GOT3 (cell line): ENCODE data around the gene APOM.
A peak's percentile ranks its signal among the peaks of the same experiment; 100 is the strongest.

Source experiments
- DNase-seq: peaks from one replicate; lab custom pipeline; 2025; ENCODE audit warnings: mixed read lengths; lab: John Stamatoyannopoulos, UW

Gene APOM

DNA sequence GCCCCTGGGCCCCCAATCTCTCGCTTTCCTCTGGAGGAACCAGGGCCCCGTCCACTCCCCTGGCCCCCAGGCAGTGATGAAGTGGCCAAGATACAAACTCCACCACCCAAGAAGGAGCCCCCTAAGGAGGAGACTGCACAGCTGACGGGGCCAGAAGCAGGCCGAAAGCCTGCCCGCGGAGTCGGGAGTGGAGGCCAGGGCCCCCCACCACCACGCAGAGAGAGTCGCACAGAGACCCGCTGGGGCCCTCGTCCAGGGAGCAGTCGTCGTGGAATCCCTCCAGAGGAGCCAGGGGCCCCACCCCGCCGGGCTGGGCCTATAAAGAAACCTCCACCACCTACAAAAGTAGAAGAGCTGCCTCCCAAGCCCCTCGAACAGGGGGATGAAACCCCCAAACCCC is 24.5 kb upstream of the APOM start:
- DNase-seq, result no peak

DNA sequence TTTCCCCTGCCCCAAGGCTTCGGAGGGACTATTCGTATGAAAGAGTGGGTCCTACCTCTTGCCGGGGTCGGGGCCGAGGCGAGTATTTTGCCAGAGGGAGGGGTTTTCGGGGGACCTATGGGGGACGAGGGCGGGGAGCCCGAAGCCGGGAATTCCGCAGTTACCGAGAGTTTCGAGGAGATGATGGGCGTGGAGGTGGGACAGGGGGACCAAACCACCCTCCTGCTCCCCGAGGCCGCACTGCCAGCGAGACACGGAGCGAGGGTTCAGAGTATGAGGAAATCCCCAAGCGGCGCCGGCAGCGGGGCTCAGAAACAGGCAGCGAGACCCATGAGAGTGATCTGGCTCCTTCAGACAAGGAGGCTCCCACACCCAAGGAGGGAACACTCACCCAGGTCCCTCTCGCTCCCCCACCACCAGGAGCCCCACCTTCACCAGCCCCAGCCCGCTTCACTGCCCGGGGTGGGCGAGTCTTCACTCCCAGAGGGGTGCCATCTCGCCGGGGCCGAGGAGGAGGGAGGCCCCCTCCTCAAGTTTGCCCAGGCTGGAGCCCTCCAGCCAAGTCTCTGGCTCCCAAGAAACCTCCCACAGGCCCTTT is 23.9 kb upstream of the APOM start:
- DNase-seq, result no peak

DNA sequence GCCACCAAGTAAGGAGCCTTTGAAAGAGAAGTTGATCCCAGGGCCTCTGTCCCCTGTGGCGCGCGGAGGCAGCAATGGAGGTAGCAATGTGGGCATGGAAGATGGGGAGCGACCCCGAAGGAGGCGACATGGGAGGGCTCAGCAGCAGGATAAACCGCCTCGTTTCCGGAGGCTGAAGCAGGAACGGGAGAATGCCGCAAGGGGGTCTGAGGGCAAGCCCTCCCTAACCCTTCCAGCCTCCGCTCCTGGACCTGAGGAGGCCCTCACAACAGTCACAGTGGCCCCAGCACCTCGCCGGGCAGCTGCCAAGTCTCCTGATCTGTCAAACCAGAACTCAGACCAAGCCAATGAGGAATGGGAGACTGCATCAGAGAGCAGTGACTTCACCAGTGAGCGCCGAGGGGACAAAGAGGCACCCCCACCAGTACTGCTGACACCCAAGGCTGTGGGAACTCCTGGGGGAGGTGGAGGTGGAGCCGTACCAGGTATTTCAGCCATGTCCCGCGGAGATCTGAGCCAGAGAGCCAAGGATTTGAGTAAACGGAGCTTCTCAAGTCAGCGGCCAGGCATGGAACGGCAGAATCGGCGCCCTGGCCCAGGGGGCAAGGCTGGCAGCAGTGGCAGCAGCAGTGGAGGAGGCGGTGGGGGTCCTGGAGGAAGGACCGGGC is 23.3 kb upstream of the APOM start:
- no peak for DNase-seq

DNA sequence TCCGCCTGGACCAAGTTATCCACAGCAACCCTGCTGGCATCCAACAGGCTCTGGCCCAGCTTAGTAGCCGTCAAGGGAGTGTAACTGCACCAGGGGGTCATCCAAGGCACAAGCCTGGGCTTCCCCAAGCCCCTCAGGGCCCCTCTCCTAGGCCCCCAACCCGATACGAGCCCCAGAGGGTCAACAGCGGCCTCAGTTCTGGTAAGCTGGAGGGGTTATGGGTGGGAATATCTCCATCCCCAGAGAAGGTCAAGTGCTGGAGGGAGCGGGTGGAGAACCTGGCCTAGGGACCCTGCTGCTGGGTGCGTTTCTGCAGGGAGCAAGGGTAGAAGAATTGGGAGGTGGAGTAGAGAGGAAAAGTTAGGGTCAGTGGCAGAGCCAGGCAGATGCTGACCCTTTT is 22.2 kb upstream of the APOM start:
- no peak for DNase-seq

DNA sequence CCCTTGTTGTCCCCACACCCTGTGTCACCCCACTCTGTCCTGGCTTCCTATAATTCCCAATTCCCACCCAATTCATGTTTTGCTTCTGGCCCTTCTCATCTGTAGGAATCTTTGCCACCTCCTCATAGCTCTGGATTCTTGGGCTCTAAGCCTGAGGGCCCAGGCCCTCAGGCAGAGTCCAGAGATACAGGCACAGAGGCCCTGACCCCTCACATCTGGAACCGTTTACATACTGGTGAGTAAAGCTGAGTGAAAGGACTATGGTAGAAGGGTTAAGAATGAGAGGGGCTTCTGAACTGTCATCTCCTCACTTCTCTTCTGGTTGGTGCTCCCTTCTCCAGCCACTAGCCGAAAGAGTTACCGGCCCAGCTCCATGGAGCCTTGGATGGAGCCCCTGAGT is 21.6 kb upstream of the APOM start:
- DNase-seq, result no peak

DNA sequence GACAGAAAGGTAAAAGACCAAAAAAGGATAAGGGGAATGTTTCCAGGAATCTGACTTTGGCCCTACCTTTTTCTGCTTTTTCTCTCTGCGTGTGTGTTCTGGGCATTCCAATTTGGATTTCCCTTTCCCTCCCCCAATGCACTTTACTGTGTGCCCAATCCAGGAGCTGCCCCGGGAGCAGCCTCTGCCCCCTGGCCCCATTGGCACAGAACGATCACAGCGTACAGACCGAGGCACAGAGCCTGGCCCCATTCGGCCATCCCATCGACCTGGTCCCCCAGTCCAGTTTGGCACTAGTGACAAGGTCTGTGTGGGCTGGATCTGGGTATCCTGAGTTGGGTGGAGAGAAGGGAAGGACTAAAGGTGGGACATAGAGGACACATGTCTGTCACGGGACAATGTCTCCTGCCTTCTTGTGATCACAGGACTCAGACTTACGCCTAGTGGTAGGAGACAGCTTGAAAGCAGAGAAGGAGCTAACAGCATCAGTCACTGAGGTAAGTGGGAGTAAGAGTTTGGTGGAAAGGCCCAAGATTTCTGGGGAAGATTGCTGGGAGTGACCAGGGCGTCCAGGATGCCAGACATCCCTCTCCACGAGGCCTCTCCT is 20.6 kb upstream of the APOM start:
- no peak for DNase-seq

DNA sequence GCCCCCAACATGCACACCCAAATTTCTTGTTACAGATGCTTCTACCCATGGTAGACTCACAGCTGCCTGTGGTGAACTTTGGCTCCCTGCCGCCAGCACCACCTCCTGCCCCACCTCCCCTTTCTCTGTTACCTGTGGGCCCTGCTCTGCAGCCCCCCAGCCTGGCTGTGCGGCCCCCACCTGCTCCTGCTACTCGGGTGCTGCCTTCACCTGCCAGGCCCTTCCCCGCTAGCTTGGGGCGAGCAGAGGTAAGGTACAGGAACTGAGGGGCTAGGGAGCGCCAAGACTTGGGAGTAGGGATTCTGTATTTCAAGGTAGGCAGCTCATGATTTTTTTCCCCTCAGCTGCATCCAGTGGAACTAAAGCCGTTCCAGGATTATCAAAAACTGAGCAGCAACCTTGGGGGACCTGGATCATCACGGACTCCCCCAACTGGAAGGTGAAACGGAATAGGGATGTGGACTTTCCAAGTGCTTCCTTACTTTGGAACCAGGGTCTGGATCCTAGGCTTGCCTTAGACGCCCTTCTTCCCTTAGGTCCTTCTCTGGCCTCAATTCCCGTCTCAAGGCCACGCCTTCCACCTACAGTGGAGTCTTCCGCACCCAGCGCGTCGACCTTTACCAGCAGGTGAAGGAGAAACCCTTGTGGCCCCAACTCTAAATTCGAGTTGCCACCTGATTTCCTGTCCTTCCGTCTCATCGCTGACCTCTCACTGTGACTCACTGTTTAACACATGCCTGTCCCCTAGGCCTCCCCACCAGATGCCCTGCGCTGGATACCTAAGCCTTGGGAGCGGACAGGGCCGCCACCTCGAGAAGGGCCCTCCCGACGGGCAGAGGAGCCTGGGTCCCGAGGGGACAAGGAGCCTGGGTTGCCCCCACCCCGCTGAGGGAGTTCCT is 18.7 kb upstream of the APOM start:
- no peak for DNase-seq

DNA sequence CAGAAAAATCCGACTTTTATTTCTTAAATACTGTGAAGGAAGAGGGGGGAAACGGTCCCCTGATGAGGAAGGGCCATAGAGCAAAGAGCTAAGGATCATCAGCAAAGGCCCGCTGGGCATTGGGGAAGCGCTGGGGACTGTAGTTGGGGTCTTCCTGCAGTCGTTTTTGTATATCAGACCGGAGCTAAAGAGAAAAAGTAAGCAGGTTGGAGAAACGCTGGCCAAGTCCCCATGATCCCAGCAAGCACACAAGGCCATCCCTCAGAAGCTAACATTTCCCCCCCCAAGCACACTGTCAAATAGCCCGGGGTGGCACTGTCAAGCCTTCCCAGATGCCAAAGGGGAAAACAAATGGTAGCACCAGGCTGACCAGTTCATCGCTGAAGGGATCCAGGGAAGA is 16.7 kb upstream of the APOM start:
- DNase-seq, result no peak

DNA sequence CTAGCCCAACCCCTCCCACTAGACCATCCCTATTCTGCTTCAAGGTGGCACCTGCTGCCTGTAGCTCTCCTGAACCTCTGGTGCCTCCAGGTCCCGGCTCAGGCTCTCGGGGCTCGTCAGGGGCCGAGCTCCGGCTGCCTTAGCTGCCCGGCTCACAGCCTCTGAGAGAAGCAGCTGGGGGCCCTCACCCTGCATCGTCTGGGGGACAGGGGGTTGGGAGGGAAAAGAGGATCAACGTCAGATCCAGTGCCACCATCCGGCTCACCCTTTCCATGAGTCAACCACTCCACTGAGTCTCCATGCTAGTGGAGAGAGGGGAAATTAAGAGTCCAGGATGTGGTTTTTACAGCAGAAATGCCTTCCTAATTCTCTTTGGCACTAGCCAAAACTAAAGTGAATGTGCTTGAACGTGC is 16.2 kb upstream of the APOM start:
- DNase-seq, result no peak

DNA sequence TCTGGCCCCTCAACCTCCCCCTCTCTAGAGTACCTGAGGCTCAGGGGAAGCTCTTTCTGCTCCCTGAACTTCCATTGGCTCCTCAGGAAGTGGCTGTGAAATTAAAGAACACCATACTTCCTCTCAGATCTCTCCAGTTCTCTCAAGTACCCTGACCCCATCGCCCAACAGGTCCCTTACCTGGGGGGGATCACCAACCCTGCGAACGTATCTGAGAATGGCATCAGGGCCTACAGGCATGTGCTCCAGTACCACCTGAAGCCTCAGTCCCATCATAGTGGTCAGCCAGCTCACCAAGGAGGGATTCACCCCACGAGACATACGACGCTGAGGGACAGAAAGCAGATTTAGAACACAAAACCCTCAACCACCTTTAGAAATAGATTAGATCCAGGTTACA is 15.1 kb upstream of the APOM start:
- DNase-seq, result no peak

DNA sequence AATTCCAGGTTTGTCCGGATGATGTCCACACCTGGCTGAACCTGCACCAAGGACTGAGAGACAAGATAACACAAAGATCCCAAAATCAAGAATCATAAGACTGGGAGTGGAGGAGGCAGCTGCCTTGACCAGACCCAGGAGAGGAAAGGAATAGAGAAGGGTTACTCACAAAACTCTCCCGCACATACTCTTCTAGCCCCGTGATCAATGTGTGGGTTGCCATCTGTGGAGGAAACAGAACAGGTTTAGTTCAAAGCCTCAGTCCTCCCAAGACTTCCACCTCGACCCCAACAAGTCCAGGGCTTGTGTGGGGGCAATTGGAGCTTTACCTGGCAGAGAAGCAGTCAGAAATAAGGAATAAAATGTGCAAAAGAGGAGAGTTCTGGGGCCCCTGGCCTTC is 14.3 kb upstream of the APOM start:
- DNase-seq, result no peak

DNA sequence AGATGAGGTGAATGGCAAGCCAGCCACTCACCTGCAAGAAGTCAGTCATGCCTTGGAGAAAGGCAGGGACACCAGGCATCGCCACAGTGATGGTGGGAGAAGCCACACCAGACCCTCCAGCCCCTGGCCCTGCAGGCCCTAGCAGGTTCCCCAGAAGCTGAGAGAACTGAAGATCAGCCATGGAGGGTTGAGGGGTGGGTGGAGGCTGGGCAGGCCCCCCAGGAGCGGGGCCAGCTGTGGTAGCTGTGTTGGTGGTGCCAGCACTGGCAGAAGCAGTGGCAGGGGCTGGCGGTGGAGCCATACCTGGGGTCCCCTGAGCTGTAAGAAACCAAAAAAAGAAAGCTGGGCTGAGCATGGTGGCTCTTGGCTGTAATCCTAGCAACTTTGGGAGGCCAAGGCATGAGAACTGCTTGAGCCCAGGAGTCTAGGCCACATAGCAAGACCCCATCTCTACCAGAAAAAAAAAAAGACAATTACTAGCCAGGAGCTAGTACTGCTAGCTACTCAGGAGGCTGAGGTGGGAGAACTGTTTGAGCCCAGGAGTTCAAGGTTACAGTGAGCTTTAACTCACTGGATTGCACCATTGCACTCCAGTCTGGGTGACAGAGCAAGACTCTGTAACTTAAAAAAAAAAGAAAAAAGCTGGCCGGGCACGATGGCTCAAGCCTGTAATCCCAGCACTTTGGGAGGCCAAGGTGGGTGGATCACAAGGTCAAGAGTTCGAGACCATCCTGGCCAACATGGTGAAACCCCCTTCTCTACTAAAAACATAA is 12.7 kb upstream of the APOM start:
- DNase-seq, result no peak

DNA sequence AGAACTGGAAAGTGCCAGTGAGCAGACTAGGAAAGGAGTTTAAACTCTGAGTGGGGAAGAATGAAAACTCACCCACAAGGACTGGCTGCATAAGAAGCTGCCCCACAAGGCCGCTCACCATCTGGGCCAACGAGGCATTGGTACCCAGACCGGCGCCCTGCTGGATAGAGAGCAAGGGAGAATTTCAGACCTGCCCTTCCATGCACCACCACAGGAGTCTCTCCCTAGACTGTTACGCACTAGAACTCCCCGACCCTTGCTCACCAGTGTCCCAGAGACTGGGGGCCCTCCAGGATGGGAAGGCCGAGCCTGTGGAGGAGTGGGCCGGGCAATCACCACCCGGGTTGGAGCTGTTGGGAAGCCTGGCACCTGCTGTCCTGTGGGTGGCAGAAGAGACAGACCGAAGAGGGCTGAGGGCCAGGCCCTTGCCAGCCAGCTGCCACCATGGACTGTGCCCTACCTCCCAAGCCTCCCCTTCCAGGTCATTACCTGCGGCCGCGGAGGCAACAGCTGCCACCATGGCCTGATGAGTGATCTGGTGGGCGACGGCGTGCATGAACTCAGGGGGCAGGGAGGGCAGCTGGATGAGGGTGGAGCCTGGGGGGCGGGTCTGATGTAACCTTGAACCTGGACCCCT is 11.8 kb upstream of the APOM start:
- no peak for DNase-seq

DNA sequence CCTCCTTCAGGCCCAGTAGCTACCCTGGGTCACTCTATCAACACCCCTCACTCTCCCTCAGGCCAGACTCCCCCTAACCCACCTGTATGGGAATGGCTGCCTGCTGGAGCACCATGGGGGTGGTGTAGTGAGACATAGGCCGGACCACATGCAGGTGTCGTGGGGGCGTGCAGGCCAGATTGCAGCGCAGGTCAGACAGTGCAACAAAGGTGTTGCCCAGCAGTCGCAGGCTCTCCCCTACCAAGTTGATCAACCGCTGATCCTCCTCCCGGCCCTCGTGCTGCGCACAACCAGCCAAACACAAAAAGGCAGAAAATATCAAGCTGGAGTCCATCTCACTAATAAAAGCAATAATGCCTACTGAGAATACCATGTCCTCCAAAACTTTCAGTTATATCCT is 10.4 kb upstream of the APOM start:
- DNase-seq, result no peak

DNA sequence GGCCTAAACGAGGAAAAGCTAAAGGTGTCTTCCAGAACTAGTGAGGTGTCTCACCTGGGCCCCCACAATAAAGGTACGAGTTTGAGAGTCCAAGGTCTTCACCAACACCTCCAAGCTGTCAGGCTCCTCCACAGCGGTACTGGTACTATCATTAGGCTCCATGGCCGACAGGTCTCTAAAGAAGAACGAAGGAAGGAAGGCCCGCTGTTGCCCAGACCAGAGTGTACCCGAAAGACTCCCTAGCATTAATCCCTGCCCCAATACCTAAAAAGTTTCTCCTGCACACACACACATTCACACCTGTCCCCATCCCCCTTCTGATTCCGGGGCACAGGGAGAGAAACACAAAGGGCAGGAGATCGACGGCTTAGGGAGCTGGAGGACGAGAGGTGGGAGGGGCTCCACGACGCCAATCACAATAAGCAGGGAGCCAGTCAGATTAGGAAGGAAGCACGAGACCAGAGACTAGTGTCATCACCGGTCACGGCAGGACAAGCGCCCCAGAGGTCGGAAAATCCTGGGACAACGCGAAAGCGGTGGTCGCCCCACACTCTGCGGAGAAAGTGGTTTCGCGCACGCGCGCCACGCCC is 4.0 kb upstream of the APOM start:
- DNase-seq, result no peak

DNA sequence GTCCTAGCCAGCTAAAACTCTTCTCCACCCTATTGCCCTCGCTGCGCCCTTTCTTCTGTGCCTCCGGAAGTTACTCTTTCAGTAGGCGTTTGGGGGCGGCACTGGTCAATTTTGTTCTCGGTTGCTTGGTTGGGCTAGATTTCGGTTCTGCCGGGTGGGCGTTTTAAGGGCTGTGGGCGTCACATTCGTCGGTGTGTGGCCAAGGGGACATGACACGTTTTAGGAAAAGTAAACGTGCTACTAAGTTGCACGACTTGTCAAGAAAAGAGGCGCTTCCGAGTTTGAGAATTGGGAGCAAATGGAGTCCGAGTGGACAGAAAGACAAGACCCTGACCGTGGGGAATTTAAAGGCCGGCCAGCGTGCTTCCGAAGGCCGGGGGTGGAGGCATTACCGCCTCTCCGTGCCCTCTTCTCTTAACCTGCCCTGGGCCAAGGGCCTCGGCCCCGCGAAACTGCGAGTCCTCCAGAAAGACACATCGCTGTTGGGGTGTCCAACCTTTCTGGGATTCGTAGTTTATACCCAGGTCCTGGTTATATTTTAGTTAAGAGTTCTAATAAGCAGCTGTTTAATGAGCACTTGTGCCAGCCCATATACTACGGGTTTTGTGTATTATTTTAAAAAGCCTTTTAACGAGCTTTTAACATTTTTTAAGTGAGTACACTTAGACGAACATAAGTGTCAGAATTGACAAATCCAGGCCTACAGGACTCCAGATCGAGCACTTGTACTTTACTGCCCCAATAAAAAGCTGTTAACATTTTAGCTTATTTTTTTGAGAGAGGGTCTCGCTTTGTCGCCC is 2.6 kb upstream of the APOM start:
- peak; percentile 77 for DNase-seq

DNA sequence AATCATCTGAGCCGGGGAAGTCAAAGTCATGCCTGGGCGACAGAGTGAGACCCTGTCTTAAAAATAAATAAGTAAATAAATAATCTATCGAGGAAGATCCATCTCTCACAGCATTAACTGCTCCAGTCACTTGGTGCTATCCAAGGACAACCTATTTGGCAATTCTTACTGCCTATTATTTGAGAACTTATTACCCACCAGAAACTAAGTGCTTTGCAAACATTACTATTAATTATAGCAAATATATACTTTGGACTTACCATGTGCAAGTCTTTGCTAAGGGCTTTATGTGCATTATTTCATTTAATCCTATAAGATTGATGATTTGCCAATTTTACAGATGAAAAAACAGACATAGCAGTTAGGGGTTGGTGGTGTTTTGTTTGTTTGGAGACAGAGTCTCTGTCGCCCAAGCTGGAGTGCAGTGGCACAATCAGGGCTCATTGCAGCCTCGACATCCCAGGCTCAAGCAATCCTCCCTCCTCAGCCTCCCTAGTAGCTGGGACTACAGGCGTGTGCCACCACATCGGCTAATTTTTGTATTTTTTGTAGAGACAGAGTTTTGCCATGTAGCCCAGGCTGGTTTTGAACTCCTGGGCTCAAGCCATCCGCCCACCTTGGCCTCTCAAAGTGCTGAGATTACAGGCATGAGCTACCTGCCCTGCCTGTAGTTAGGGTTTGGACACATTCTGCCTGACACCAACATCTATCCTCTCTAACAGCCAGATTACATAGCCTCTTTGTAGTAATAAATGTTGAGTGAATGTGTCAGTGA is 933 bp upstream of the APOM start:
- DNase-seq, result no peak

DNA sequence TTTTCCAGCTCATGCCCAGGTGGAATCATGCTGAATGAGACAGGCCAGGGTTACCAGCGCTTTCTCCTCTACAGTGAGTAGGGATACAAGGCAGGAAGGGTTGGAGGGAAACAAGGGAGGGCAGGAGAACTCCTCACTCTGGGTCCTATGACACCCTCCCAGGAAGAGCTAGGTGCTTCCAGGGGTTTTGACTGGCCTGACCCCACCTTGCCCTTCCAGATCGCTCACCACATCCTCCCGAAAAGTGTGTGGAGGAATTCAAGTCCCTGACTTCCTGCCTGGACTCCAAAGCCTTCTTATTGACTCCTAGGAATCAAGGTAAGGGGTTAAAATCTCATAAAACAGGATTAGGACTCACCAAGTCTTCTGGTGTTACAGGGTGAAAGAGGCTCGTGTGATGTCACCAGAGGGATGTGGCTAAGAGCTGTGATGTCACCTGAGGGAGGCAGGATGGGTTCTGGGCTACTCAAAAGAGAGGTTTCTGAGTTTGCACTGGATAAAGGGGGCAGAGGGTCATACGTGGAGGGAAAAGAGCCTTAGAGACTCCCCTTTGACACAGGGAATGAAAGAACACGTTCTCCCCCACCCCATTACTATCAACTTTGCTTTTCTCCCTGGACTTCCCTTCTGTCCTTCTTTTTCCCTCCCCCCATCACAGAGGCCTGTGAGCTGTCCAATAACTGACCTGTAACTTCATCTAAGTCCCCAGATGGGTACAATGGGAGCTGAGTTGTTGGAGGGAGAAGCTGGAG is 1.9 kb downstream of the APOM start:
- DNase-seq, result no peak
